ENCODE results near the gene UBE2K.
"Not testable (repeated sequence)": the region's sequence is repeated elsewhere in the genome, so short reads cannot be mapped to it uniquely, and the experiment has no call there.

The UBE2K gene

DNA sequence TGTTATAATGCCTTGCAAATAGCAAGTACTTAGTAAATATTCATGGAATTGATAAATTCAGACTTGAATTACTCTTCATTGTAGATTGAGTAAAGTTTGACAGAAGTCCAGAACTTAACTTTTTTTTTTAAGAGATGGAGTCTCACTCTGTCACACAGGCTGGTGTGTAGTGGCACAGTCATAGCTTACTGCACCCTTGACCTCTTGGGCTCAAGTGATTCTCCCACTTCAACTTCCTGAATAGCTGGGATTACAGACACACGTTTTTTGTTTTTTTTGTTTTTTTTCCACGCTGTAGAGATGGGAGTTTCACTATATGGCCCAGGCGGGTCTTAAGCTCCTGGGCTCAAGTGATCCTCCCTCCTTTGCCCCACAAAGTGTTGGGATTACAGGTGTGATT lies 32.1 kb downstream of the UBE2K start:
- DNase-seq (ENCODE audit: low spot score): no peak

DNA sequence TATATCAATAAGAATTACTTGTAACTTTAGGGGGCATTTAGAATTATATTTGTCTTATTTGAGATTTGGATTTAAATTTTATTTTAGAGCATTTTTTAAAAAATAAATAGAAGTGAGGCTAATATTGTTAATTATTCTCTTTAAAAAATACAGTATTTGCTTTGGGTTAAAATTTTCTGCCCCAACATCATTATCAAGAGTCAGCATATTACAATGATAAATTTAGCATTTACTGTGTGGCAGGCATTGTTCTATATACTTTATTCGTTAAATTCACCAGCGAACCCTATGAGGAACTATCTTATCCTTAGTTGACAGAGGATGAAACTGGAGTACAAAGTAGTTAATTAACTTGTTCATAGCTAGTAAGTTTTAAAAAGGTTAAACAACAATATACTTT lies 34.0 kb downstream of the UBE2K start:
- no peak for DNase-seq (ENCODE audit: low spot score)

DNA sequence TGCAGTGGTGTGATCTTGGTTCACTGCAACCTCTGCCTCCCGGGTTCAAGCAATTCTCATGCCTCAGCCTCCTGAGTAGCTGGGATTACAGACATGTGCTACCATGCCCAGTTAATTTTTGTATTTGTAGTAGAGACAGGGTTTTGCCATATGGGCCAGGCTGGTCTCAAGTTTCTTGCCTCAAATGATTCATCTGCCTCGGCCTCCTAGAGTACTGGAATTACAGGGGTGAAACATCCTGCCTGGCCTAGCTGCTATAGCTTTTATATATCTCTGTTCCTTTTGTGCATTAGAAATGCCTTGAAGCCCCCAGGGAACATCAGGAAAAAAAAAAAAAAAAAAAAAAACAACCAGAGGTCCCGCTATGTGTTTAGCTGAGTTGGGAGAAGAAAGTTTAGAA lies 34.8 kb downstream of the UBE2K start:
- DNase-seq (ENCODE audit: low spot score): no peak

DNA sequence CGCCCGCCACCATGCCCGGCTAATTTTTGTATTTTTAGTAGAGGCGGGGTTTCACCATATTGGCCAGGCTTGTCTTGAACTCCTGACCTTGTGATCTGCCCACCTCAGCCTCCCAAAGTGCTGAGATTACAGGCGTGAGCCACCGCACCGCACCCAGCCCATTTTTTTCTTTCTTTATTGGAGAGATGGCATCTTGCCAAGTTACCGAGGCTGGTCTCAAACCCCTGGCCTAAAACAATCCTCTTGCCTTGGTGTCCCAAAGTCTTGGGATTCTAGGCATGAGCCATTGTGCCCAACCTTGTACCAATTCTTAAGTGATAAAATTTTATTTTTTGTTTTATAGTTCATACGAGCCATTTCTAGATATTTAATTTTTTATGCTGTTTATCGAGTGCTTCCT lies 41.7 kb downstream of the UBE2K start:
- not testable (repeated sequence) for DNase-seq (ENCODE audit: low spot score)

DNA sequence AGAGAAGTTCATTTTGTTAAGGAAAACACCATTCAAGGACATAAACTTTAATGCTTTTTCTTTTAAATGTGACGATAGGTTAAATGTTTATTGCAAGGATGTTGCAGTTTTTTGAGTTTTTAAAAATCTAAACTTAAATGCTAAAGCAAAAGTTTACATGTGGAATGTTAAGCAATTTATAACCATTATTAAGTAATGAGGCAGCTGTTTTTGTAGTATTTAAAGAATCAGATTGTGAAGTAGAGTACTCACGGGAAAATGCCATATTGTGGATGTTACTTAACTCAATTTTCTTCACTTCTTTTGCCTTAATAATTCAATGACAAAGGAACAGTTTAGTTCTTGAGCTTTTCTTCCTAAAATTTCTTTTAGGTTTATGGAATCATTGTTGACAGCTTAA lies 43.5 kb downstream of the UBE2K start:
- DNase-seq (ENCODE audit: low spot score): no peak

DNA sequence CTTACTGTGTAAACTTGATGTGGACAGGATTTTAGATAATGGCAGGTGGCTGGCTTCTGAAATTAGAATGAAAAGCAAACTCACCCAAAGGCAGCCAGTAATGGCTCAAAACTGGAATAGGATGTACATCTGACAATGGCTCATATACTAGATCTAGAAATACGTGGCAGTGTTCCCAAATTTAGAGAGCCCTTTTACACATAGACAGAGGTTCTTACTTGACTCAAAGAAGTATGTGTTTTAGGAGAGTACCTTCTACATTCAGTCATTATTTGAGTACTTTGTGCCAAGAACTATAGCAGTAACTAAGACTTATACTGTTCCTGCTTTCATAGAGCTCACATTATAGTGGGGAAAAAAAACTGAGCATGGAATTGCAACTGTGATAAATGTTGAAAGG lies 48.0 kb downstream of the UBE2K start:
- DNase-seq (ENCODE audit: low spot score): no peak

DNA sequence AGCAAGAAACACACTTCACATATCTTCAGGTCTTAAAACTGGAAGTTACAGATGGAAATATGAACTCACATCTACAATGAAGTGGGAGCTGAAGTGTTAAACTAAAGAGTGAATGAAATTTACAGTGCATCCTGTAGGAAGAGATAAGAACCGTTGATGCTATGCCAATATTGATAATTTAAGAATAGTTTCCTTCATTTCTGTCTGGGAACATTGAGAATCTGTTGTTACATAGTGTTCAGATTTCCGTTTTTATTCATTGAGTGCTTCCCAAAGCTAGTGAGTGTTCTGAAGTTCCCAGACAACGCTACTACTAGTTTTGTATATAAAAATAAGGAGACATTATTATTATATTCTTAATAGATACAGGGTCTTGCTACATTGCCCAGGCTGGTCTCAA lies 52.3 kb downstream of the UBE2K start:
- no peak for DNase-seq (ENCODE audit: low spot score)

DNA sequence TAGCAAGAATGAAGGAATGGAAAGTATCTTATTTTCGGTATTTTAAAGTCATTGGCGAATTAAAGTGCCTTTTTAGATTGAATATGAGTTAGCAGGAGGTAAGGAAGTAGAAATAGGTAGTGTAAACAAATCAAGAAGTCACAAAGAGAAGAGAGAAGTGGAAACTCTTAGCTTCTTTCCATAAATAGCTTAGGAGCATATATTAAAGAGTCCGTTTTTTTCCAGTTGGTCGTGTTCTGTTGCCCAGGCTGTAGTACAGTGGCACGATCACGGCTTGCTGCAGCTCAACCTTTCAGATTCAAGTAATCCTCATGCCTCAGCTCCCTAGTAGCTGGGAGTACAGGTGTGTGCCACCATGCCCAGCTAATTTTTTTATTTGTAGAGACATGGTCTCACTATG lies 56.4 kb downstream of the UBE2K start:
- no peak for DNase-seq (ENCODE audit: low spot score)

DNA sequence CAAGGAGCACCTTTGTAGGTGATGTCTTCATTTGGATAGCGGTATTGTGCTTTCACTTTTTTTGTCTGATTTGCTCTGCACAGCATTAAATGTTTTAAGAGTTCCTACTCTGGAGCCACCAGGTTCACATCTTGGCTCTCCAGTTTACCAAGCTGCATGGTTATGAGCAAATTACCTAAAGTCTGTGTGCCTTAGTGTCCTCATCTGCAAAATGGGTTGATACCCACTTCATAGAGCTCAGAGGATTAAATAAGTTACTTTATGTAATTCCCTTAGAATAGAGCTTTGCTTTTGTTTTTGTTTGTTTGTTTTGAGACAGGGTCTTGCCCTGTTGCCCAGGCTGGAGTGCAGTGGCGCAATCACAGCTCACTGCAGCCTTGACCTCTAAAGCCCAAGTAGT lies 58.2 kb downstream of the UBE2K start:
- no peak for DNase-seq (ENCODE audit: low spot score)

DNA sequence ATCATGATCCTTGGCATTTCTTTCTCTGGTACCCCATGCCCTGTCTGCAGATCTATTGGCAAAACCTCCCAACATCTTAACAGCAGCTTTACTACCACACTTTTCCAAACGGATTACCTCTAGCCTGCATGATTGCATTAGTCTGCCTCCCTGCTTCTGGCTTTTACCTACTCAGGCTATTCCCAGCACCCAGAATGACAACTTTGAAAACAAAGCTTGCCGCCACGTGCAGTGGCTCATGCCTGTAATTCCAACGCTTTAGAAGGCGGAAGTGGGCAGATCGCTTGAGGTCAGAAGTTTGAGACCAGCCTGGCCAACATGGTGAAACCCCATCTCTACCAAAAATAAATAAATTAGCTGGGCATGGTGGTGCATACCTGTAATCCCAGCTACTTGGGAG lies 60.2 kb downstream of the UBE2K start:
- DNase-seq (ENCODE audit: low spot score): no peak

DNA sequence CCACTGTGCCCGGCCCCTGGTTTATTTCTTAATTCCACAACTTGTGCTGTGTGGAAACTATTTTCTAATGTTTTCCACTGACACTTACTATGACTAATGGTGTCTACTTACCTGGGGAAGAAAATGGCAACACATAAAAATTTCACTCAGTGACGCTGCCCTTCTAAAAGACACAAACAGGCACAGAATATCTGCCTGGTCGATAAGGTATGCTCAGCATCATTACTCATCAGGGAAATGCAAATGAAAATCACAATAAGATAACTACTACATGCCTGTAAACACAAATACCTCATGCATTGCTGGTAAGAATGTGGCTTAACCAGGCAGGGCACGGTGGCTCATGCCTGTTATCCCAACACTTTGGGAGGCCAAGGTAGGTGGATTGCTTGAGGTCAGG lies 61.6 kb downstream of the UBE2K start:
- no peak for DNase-seq (ENCODE audit: low spot score)

DNA sequence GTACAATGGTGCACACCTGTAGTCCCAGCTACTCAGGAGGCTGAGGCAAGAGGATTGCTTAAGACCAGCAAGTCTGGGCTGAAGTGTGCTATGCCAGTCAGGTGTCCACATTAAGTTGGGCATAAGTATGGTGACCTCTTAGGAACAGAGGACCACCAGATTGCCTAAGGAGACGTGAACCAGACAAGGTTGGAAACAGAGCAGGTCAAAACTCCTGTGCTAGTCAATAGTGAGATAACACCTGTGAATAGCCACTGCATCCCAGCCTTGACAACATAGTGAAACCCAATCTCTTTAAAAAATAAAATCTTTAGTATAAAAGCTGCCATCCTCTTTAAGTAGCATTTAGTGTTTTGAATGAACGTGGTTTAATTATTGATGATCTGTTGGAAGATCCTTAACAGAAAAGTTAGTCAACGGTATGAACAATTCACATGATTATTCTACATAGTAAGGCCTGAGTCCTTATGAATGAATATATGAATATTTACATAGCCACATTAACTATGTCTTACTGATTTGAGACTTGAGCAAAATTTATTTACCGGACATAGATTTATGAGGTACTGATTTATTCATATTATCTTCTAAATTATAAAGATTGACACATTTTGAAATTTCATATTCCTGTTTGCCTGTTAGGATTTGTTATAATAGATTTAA lies 63.2 kb downstream of the UBE2K start:
- DNase-seq (ENCODE audit: low spot score): no peak

DNA sequence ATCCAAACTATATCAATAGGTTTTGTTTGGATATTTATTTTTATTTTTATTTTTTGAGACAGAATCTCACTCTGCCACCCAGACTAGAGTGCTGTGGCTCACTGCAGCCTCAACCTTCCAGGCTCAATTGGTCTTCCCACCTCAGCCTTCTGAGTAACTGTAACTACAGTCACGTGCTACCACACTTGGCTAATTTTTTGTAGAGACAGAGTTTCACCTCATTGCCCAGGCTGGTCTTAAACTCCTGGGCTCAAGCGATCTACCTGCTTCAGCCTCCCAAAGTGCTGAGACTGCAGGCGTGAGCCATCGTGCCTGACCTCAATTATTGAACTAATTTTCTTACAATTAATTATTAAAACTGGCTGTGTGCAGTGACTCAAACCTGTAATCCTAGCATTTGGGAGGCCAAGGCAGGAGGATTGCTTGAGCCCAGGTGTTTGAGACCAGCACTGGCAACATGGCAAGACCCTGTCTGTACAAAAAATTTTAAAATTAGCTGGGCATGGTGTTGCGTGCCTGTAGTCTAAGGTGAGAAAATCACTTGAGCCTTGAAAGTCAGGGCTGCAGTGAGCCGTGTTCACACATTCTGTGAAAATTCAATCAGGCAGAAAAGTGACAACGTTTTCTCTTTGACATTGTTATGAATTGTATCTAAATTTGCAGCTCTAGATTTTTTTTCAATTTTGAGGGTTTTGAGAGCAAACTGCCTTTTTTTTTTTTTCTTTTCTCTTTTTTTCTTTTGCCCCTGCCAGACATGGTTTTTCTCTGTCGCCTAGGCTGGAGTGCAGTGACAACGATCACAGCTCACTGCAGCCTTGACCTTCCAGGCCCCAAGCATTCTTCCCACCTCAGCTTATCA lies 66.0 kb downstream of the UBE2K start:
- no peak for DNase-seq (ENCODE audit: low spot score)

DNA sequence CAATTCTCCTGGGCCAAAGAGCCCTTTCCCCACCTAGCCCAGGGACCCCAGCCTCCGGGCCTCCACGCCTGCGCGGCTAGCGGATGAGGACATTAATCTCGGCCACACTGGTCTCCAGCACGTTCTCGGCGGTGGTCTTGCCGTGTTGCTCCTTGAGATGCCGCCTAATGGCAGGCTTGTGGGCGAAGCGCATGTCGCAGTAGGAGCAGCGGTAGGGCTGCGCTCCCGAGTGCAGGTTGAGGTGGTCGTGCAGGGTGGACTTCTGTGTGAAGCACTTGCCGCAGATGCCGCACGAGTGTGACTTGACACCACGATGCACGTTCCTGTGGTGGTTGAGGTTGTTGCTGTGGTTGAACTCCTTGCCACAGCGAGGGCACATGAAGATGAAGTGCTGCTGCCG lies 72.1 kb downstream of the UBE2K start:
- DNase-seq (ENCODE audit: low spot score): no peak

DNA sequence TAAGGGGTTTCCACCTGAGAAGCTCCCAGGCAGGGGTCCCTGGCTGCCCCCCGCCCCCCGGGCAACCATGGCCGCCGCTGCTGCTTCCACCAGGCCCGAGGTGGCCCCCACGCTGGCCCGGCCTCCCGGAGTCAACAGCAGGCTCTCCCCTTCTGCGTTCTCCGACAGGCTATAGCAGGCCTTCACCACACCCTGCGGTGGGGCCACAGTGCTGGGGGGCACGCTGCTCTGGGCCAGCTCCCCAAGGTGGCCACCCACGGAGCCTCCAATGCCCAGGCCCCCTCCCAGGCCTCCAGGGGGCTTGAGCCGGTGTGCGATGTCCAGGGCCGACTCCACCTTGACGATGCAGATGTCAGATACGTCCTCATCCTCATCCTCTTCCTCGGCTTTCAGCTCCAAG lies 72.5 kb downstream of the UBE2K start:
- no peak for DNase-seq (ENCODE audit: low spot score)

DNA sequence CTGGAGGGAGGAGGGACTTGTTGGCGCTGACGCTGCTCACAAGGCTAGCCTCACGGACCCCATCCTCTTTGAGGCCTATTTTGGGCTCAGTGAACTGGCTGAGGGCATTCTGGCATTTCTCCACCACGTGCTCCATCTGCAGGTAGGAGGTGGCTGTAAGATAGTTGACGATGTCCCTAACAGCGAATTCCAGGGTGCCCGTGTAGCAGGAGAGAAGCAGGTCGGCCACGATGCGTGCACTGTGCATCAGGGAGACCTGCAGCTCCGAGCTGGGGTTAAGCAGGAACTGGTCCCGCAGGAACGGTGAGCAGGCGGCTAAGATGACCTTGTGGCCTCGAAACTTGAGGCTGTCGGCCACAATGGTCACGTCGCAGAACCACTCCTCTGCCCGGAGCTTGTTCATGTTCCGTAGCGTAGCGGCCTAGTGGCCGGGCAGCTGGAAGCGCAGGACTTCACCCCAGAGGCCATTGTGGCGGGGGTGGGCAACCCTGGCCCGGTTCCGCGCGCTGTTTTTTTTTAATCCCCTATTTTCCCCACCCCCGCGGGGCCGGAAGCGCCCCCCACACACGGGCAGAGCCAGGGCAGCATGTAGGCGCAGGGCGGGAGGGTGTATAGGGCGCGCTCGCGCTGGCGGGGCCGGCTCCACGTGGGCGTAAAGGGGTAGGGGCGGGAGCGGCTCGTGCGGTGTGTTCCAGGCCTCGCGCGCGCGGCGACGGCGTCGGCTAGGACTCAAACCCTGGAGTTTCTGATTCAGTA lies 73.2 kb downstream of the UBE2K start:
- no peak for DNase-seq (ENCODE audit: low spot score)

DNA sequence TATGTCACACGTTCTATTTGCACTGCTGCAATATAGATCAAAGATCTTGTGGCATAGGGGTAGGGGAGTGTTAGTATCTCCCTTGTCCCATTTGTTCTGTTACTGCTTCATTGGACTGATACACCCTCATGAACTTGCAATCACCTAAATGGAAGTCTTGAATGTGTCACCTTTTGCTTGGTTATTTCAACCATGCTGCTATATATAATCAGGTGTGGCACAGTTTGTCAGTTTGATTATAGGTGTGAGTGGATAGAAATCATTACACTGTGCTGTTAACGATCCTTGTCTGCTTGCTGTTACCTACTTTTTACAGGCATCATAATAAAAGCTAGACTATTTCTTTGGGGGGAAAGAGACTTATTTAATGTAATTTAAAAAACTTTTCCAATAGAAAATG lies 84.1 kb downstream of the UBE2K start:
- DNase-seq (ENCODE audit: low spot score): not testable (repeated sequence)

DNA sequence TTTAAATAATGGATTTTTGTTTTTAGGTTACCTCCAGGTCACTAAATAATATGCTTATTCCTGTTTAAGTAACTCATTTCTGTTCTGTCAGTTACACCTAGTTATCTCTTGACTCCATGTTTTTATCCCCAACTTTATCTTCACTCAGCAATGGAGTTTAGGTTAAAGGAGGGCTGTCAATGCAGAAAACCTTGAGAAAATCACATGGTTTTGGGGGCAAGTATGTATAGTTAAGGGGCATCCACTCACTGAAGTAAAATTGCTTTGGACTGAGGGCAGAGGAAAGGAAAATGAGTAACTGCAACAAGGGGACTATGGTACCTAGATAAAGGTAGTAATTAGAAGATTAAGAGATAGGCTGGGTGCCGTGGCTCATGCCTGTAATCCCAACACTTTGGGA lies 87.1 kb downstream of the UBE2K start:
- no peak for DNase-seq (ENCODE audit: low spot score)

DNA sequence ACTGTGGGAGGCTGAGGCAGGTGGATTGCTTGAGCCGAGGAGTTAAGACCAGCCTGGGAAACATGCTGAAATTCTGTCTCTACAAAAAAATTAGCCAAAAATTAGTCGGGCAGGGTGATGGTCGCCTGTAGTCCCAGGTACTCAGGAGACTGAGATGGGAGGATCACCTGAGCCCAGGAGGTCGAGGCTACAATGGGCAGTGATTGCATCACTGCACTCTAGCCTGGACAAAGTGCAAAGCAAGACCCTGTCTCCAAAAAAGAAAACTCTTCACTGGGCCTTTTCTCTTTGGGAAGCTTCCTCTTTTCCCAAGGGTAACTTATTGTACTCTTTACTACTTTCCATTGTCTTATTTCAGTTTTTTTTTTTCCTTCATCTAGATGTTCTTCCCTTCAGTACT lies 88.9 kb downstream of the UBE2K start:
- DNase-seq (ENCODE audit: low spot score): no peak

DNA sequence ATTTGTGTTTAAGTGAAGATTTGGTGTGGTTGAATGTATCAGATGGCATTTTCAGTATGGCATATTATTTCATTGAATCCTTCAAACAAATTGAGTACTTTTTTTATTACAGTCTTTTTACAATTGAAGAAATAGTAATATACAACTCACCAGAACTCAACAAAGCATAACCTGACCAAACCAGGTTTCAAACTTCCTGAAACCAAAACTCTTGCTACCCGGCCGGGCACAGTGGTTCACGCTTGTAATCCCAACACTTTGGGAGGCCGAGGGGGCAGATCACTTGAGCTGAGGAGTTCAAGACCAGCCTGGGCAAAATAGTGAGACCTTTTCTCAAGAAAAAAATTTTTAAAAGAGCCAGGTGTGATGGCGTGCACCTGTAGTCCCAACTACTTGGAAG lies 94.2 kb downstream of the UBE2K start:
- DNase-seq (ENCODE audit: low spot score): no peak

DNA sequence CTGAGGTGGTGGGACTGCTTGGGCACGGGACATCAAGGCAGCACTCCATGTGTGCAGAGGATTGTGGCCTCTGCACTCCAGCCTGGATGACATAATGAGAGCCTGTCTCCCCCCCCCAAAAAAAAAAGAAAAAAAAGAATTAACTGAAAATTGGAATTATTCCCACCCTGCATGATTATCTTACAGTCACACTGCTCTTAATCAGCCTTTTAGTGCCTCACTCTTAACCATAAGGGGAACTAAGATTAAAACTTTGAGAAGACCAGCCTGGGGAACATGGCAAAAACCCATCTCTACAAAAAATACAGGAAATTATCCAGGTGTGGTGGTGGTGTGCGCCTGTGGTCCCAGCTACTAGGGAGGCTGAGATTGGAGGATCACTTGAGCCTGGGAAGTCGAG lies 94.6 kb downstream of the UBE2K start:
- no peak for DNase-seq (ENCODE audit: low spot score)

DNA sequence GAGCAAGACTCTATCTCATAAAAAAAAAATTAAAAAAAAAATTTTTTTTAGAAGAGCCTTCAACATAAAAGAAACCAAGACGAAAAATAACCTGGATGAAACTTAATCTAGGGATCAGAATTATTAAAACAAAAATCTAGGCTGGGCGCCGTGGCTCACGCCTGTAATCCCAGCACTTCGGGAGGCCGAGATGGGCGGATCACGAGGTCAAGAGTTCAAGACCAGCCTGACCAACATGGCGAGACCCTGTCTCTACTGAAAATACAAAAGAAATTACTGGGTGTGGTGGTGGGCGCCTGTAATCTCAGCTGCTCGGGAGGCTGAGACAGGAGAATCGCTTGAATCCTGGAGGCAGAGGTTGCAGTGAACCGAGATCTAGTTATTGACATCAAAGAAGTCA lies 95.0 kb downstream of the UBE2K start:
- not testable (repeated sequence) for DNase-seq (ENCODE audit: low spot score)

DNA sequence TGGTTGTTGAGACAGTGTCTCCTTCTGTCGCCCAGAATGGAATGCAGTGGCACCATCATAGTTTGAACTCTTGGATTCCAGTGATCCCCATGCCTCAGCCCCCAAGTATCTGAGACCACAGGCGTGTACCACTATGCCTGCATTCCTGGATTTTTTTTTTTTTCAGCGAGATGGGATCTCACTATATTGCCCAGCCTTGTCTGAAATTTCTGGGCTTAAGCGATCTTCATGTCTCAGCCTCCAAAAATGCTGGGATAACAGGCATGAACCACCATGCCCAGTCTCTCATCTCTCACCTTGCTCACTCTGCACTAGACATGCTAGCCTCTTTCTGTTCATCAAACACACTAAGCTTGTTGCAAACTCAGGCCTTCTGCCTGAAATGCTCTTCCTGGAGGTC lies 104.1 kb downstream of the UBE2K start:
- no peak for DNase-seq (ENCODE audit: low spot score)
